22Rv1 (cell line): ENCODE results near the gene CCDC78.
"Not testable (repeated sequence)": the region's sequence is repeated elsewhere in the genome, so short reads cannot be mapped to it uniquely, and the experiment has no call there.

Experiments used
- ZFX ChIP-seq: fragments of 450-650 bp; IDR thresholded peaks from 2 replicates; pipeline ENCODE4 v1.6.1; 2017; ENCODE audit warnings: antibody characterized with exemption, borderline replicate concordance
- TF ChIP-seq, protein P1 (sequence below): fragments of 450-650 bp; IDR thresholded peaks from 2 replicates; pipeline ENCODE4 v1.5.1; 2017; ENCODE audit warnings: mild to moderate bottlenecking

DNA sequence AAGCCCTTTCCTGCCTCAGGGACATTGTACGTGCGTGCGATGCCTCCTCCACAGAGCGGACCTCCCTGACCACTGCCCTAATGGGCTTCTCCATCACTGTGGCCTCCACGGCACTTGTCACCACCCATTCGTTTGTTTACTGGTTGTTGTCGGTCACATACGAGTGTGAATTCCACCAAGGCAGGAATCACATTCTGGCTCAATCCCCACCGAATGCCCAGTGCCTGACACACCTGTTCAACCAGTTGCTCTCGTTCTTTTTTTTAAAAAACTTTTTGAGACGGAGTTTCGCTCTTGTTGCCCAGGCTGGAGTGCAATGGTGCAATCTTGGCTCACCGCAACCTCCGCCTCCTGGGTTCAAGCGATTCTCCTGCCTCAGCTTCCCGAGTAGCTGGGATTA lies 35.0 kb downstream of the CCDC78 start:
- TF ChIP-seq, protein P1, sequence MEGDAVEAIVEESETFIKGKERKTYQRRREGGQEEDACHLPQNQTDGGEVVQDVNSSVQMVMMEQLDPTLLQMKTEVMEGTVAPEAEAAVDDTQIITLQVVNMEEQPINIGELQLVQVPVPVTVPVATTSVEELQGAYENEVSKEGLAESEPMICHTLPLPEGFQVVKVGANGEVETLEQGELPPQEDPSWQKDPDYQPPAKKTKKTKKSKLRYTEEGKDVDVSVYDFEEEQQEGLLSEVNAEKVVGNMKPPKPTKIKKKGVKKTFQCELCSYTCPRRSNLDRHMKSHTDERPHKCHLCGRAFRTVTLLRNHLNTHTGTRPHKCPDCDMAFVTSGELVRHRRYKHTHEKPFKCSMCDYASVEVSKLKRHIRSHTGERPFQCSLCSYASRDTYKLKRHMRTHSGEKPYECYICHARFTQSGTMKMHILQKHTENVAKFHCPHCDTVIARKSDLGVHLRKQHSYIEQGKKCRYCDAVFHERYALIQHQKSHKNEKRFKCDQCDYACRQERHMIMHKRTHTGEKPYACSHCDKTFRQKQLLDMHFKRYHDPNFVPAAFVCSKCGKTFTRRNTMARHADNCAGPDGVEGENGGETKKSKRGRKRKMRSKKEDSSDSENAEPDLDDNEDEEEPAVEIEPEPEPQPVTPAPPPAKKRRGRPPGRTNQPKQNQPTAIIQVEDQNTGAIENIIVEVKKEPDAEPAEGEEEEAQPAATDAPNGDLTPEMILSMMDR, result not testable (repeated sequence)
- not testable (repeated sequence) for TF ChIP-seq ZFX
